ENCODE measurements around the gene ZMAT2.
"Not testable (repeated sequence)": the region's sequence is repeated elsewhere in the genome, so short reads cannot be mapped to it uniquely, and the experiment has no call there.

- not testable (repeated sequence) for TF ChIP-seq CTCF (conservative IDR thresholded peaks at IDR 0.05); EZH2 (IDR thresholded peaks at IDR 0.05; ENCODE audit: low read depth)
Observed at GRCh38 chr5:140721395-140721794, 21.1 kb downstream of the ZMAT2 start.

Data from PC-9 (cell line).